DND-41 (cell line): ENCODE results near the gene GSC2.
"Not testable (repeated sequence)": the region's sequence is repeated elsewhere in the genome, so short reads cannot be mapped to it uniquely, and the experiment has no call there.

Experiments used
- ATAC-seq: fragments of 200-7000 bp; cut with Tn5 transposase; 3 replicates; pipeline ENCODE4 v1.9.1; 2021; ENCODE audit warnings: low read depth; ENCODE audit not compliant: insufficient read depth
- DNase-seq: peaks from one replicate; pipeline ENCODE4 v3.0.0-alpha.2; 2020
- H2AFZ ChIP-seq: 2 replicates; pipeline ENCODE4 v1.6.0; 2012; ENCODE audit warnings: low read depth, low read length
- H3K27ac ChIP-seq: 2 replicates; pipeline ENCODE4 v1.5.1; 2012; ENCODE audit warnings: low read length, inconsistent platforms
- H3K27me3 ChIP-seq: fragments of 200-600 bp; sonication (generic); 2 replicates; pipeline ENCODE4 v1.6.0; 2012; ENCODE audit warnings: low read length, mild to moderate bottlenecking, inconsistent platforms; ENCODE audit not compliant: insufficient read depth, poor library complexity
- H3K36me3 ChIP-seq: 2 replicates; pipeline ENCODE4 v1.5.1; 2012; ENCODE audit warnings: low read length, inconsistent platforms; ENCODE audit not compliant: insufficient read depth
- H3K4me1 ChIP-seq: 2 replicates; pipeline ENCODE4 v1.5.1; 2012; ENCODE audit warnings: mild to moderate bottlenecking, low read length; ENCODE audit not compliant: insufficient read depth
- H3K4me2 ChIP-seq: 2 replicates; pipeline ENCODE4 v1.6.0; 2012; ENCODE audit warnings: mild to moderate bottlenecking, moderate library complexity, low read length, inconsistent platforms; ENCODE audit not compliant: insufficient read depth
- H3K4me3 ChIP-seq, 2 experiments: fragments of 200-600 bp in 1 of 2; shearing (Covaris generic) in 1 of 2; 2 replicates each; pipeline ENCODE4 v1.5.1; 2012 to 2016; ENCODE audit warnings: inconsistent platforms in 2 of 2, low read length in 2 of 2, mild to moderate bottlenecking in 2 of 2, low read depth in 1 of 2, moderate library complexity in 1 of 2
- H3K79me2 ChIP-seq: 2 replicates; pipeline ENCODE4 v1.6.0; 2012; ENCODE audit warnings: low read length, inconsistent platforms; ENCODE audit not compliant: insufficient read depth
- H3K9ac ChIP-seq: 2 replicates; pipeline ENCODE4 v1.6.0; 2012; ENCODE audit warnings: low read depth, mild to moderate bottlenecking, inconsistent platforms, low read length, moderate library complexity
- H3K9me3 ChIP-seq: 2 replicates; pipeline ENCODE4 v1.5.1; 2012; ENCODE audit warnings: low read length, moderate library complexity, mild to moderate bottlenecking, inconsistent platforms; ENCODE audit not compliant: insufficient read depth, severe bottlenecking
- H4K20me1 ChIP-seq: 2 replicates; pipeline ENCODE4 v1.6.0; 2012; ENCODE audit warnings: low read length; ENCODE audit not compliant: insufficient read depth
- CTCF ChIP-seq: IDR thresholded peaks from 2 replicates; pipeline ENCODE4 v1.5.1; 2012; ENCODE audit warnings: borderline replicate concordance, low read length, moderate library complexity, mild to moderate bottlenecking; ENCODE audit not compliant: poor library complexity, severe bottlenecking; ENCODE audit errors: extremely low read depth
- EZH2 ChIP-seq: IDR thresholded peaks from 3 replicates; pipeline ENCODE4 v1.6.1; 2012; ENCODE audit warnings: borderline replicate concordance, low read depth, mild to moderate bottlenecking, moderate library complexity, low read length, inconsistent platforms; ENCODE audit not compliant: severe bottlenecking

GSC2 gene

GRCh38 chr22:19164425-19164824, 14.3 kb upstream of the GSC2 start:
- no peaks in the 10 kb centered on the region for H3K79me2 ChIP-seq
- TF ChIP-seq CTCF (no peak), EZH2 (no peak)
- no peaks in the 10 kb centered on the region for H3K27me3 ChIP-seq
- DNase-seq: no peak
- no peak overlapping the region for H3K27ac ChIP-seq
- H3K4me3 ChIP-seq: no peak overlapping the region
- H3K4me1 ChIP-seq: no peaks in the 10 kb centered on the region
- no peaks in the 10 kb centered on the region for H4K20me1 ChIP-seq
- no peak overlapping the region for H2AFZ ChIP-seq
- H3K4me2 ChIP-seq: no peak overlapping the region
- ATAC-seq: no peak
- H3K36me3 ChIP-seq: no peaks in the 10 kb centered on the region
- no peak overlapping the region for H3K9ac ChIP-seq
- H3K9me3 ChIP-seq: no peaks in the 10 kb centered on the region

GRCh38 chr22:19158649-19159048, 8.6 kb upstream of the GSC2 start:
- H3K36me3 ChIP-seq, ATAC-seq, H3K27me3 ChIP-seq, H3K9me3 ChIP-seq, H3K27ac ChIP-seq, DNase-seq, H2AFZ ChIP-seq, H3K4me1 ChIP-seq, H3K4me3 ChIP-seq, H3K9ac ChIP-seq, H4K20me1 ChIP-seq, H3K4me2 ChIP-seq, H3K79me2 ChIP-seq: not testable (repeated sequence)

GRCh38 chr22:19156109-19156508, 6.0 kb upstream of the GSC2 start:
- H3K4me1 ChIP-seq: not testable (repeated sequence)

GRCh38 chr22:19152942-19153883, 3.1 kb upstream of the GSC2 start:
- no peak for DNase-seq
- Histone ChIP-seq H3K27me3 (no peaks in the 10 kb centered on the region), H3K36me3 (no peaks in the 10 kb centered on the region), H2AFZ (peak overlapping the region; percentile 52; the same call in 1 of the 2 replicates), H3K4me1 (no peaks in the 10 kb centered on the region), H3K9me3 (no peaks in the 10 kb centered on the region), H3K4me3 (no peak overlapping the region), H4K20me1 (no peaks in the 10 kb centered on the region), H3K27ac (no peak overlapping the region), H3K9ac (no peak overlapping the region), H3K4me2 (no peak overlapping the region), H3K79me2 (no peaks in the 10 kb centered on the region)
- TF ChIP-seq CTCF: no peak
- TF ChIP-seq EZH2: no peak
- ATAC-seq: peak; percentile 53; the same call in 2 of the 3 replicates

More at GRCh38 chr22:19156109-19156508, 6.0 kb upstream of the GSC2 start:
- not testable (repeated sequence) for H3K4me3 ChIP-seq, H3K27me3 ChIP-seq, H4K20me1 ChIP-seq, H3K27ac ChIP-seq, DNase-seq, H2AFZ ChIP-seq, ATAC-seq, H3K9ac ChIP-seq, H3K9me3 ChIP-seq, H3K4me2 ChIP-seq, H3K79me2 ChIP-seq, H3K36me3 ChIP-seq
